Gastrocnemius medialis (tissue), 4 donors: ENCODE measurements around the gene ITPK1. TPM values are rescaled to one million over a fixed set of nuclear protein-coding genes. Genes with fewer than 3 reads are reported as not detected.

ENCODE experiments used
- ATAC-seq, 2 donors: fragments of 150-250 bp; one replicate each; pipeline ENCODE4 v1.9.1; 2016
- DNase-seq, 2 donors: peaks; one replicate each; pipeline ENCODE4 v3.0.0-alpha.2; 2019
- H3K27ac ChIP-seq, 4 donors: fragments of 200-600 bp; sonication (generic); 1 replicate in 1 of 4; 2 replicates in 3 of 4; pipeline ENCODE4 v1.5.1; 2016 to 2018; ENCODE audit warnings: mild to moderate bottlenecking in 2 of 4, moderate library complexity in 1 of 4
- H3K27me3 ChIP-seq, 3 donors: fragments of 200-600 bp; sonication (generic) in 2 of 3; 1 replicate in 1 of 3; 2 replicates in 2 of 3; pipeline versions ENCODE4 v1.5.1 to v1.6.0; 2016 to 2019; ENCODE audit warnings: mild to moderate bottlenecking in 1 of 3, moderate library complexity in 1 of 3
- H3K36me3 ChIP-seq, 2 donors: fragments of 200-600 bp; sonication (generic) in 1 of 2; one replicate each; pipeline ENCODE4 v1.5.1; 2017 to 2018
- H3K4me1 ChIP-seq, 2 donors: fragments of 200-600 bp; sonication (generic) in 1 of 2; one replicate each; pipeline ENCODE4 v1.5.1; 2016 to 2017; ENCODE audit warnings: mild to moderate bottlenecking in 2 of 2
- H3K4me3 ChIP-seq, 4 donors: fragments of 200-600 bp; sonication (generic) in 3 of 4; 1 replicate in 1 of 4; 2 replicates in 3 of 4; pipeline ENCODE4 v1.5.1; 2016 to 2019; ENCODE audit warnings: mild to moderate bottlenecking in 2 of 4
- H3K9me3 ChIP-seq, 3 donors: fragments of 200-600 bp; sonication (generic) in 2 of 3; 1 replicate in 1 of 3; 2 replicates in 2 of 3; pipeline ENCODE4 v1.5.1; 2016 to 2019
- CTCF ChIP-seq, 5 experiments: fragments of 450-650 bp in 3 of 5; fragments of 200-600 bp in 2 of 5; sonication (generic) in 2 of 5; IDR thresholded peaks in 4 of 5; conservative IDR thresholded peaks in 1 of 5; 1 replicate in 4 of 5; 2 replicates in 1 of 5; pipeline ENCODE4 v1.5.1; 2016 to 2019; ENCODE audit warnings: antibody characterized with exemption in 5 of 5, mild to moderate bottlenecking in 3 of 5, moderate library complexity in 3 of 5
- POLR2A ChIP-seq, 2 donors: fragments of 450-650 bp; IDR thresholded peaks; one replicate each; pipeline ENCODE4 v1.6.1; 2017; ENCODE audit warnings: antibody characterized with exemption in 2 of 2, mild to moderate bottlenecking in 2 of 2, moderate library complexity in 2 of 2
- in situ Hi-C, 4 donors: fragments of 200-750 bp; cut with MboI; loops; one replicate each; pipeline versions ENCODE4 v1.15.0 to v1.8.0; 2017; ENCODE audit warnings: low sequenced_read_pairs in 4 of 4
- intact Hi-C: fragments of 100-400 bp; cut with DNase I; formaldehyde crosslinking; loops from one replicate; pipeline ENCODE4 v1.15.1; 2023; ENCODE audit warnings: low total_unique reads
- total RNA-seq, 4 donors: library from RNA; depleted of rRNA; stranded (reverse); fragments of >200 nt; gene quantifications; one replicate each; pipeline versions ENCODE4 v1.1.0 to v1.2.3, GENCODE V29; 2016

The ITPK1 gene
- total RNA-seq, 4 donors from 2014 or later, result 49.7 to 80.1 (median 53.6) TPM

- intact Hi-C loops, result no loop called here
- no peak overlapping the region for H3K4me3 ChIP-seq
- DNase-seq, result no peak
- H3K36me3 ChIP-seq, result no peaks in the 10 kb centered on the region
- no peaks in the 10 kb centered on the region for H3K9me3 ChIP-seq
- no peaks in the 10 kb centered on the region for H3K27me3 ChIP-seq
- ATAC-seq, result no peak
- H3K4me1 ChIP-seq, result no peaks in the 10 kb centered on the region
- in situ Hi-C loops, result no loop called here
- no peak overlapping the region for H3K27ac ChIP-seq
- TF ChIP-seq POLR2A (IDR thresholded peaks at IDR 0.05), result no peak
- TF ChIP-seq CTCF (IDR thresholded peaks at IDR 0.05 in 4 of 5, conservative IDR thresholded peaks at IDR 0.05 in 1 of 5), result no peak
Observed at GRCh38 chr14:92998946-92999345, 116.8 kb downstream of the ITPK1 start.

- ATAC-seq (no peak), DNase-seq (no peak)
- Histone ChIP-seq H3K27me3 (no peaks in the 10 kb centered on the region), H3K4me1 (no peaks in the 10 kb centered on the region), H3K27ac (no peak overlapping the region), H3K36me3 (no peaks in the 10 kb centered on the region), H3K4me3 (no peak overlapping the region), H3K9me3 (no peaks in the 10 kb centered on the region)
- no peak for TF ChIP-seq CTCF (IDR thresholded peaks at IDR 0.05 in 4 of 5, conservative IDR thresholded peaks at IDR 0.05 in 1 of 5)
- TF ChIP-seq POLR2A (IDR thresholded peaks at IDR 0.05), result no peak
- intact Hi-C loops (no loop called here), in situ Hi-C loops (no loop called here)
Observed at GRCh38 chr14:92997343-92998061, 118.2 kb downstream of the ITPK1 start.

- Histone ChIP-seq H3K27me3 (no peaks in the 10 kb centered on the region), H3K9me3 (no peaks in the 10 kb centered on the region), H3K36me3 (no peaks in the 10 kb centered on the region), H3K27ac (no peak overlapping the region), H3K4me3 (no peak overlapping the region), H3K4me1 (no peaks in the 10 kb centered on the region)
- ATAC-seq, result no peak
- in situ Hi-C loops, result no loop called here
- TF ChIP-seq POLR2A (IDR thresholded peaks at IDR 0.05) (no peak), CTCF (IDR thresholded peaks at IDR 0.05 in 4 of 5, conservative IDR thresholded peaks at IDR 0.05 in 1 of 5) (no peak)
- no peak for DNase-seq
- intact Hi-C loops, result no loop called here
Observed at GRCh38 chr14:92995620-92996019, 120.1 kb downstream of the ITPK1 start.

- intact Hi-C loops, result no loop called here
Observed at GRCh38 chr14:92994942-92995341, 120.8 kb downstream of the ITPK1 start.

More at GRCh38 chr14:92994942-92995341, 120.8 kb downstream of the ITPK1 start:
- no peak for DNase-seq
- Histone ChIP-seq H3K27ac (no peak overlapping the region), H3K4me3 (no peak overlapping the region), H3K9me3 (no peaks in the 10 kb centered on the region), H3K4me1 (no peaks in the 10 kb centered on the region), H3K27me3 (no peaks in the 10 kb centered on the region), H3K36me3 (no peaks in the 10 kb centered on the region)
- ATAC-seq, result no peak
- no peak for TF ChIP-seq CTCF (IDR thresholded peaks at IDR 0.05 in 4 of 5, conservative IDR thresholded peaks at IDR 0.05 in 1 of 5)
- no peak for TF ChIP-seq POLR2A (IDR thresholded peaks at IDR 0.05)
- in situ Hi-C loops, result no loop called here
